Measurements from ENCODE around the gene CUL9. TPM values are rescaled to one million over a fixed set of nuclear protein-coding genes. Genes with fewer than 3 reads are reported as not detected.

The CUL9 gene
- total RNA-seq, 1 donor from 2014 or later, result 13.1 TPM

DNA sequence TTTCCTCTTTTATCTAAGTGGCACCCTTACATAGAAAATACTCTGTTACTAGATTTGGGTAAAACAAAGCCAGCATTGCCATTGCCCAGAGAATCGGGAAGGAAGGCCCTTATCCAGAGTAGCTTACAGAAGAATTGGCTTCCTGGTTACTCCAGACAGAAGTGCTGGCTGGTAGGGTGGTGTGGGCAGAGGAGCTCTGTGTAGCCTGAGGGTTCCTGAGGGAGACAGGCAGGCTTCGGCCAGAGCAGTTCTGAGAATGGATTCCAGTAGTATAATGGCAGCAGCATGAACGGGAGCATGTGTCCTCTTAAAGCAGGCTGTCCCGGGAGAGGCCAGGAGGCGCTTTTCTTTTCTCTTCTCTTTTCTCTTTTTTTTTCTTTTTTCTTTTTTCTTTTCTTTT is 11.9 kb downstream of the CUL9 start:
- DNase-seq (ENCODE audit: low read depth in 2 of 2), result no peak

- DNase-seq (ENCODE audit: low read depth in 2 of 2), result no peak
Observed at GRCh38 chr6:43196337-43196736, 14.3 kb downstream of the CUL9 start.

DNA sequence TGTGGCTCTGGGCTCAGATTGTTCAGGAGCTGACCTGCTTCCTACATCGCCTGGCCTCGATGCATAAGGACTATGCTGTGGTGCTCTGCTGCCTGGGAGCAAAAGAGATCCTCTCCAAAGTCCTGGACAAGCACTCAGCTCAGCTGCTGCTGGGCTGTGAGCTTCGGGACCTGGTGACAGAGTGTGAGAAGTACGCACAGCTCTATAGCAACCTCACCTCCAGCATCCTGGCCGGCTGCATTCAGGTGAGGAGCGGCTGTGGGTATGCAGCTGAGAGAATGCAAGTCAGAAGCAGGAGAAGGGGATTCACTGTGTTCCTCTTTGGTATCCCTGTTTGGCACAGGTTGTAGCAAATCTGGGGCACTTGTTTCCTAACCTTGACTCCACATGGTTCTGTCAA is 17.9 kb downstream of the CUL9 start:
- DNase-seq (ENCODE audit: low read depth in 2 of 2), result no peak

DNA sequence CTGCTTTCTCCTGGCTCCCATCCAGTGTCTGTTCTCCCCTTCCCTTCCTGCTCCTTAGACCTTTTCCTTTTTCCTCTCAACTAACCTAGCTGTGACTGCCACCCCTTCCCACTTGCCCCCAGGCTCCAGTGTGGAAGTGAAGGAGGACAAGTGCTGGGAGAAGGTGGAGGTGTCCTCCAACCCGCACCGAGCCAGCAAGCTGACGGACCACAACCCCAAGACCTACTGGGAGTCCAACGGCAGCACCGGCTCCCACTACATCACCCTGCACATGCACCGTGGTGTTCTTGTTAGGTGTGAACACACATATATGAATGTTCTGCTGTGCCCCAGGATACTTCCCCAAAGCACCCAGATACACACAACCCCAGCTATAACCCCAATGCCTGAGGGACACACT is 18.5 kb downstream of the CUL9 start:
- no peak for DNase-seq (ENCODE audit: low read depth in 2 of 2)

DNA sequence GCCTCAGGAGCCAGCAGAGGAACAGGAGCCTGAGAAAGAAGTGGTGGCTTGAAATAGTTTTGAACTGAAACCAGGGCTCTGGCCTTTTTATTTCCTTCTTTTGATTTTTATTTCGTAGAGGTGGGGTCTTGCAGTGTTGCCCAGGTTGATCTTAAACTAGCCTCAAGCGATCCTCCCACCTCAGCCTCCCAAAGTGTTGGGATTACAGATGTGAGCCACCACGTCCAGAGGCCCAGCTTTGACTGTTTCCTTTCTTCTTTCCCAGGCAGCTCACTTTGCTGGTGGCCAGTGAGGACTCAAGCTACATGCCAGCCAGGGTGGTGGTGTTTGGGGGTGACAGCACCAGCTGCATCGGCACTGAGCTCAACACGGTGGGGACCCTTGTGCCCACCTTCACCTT is 20.5 kb downstream of the CUL9 start:
- DNase-seq (ENCODE audit: low read depth in 2 of 2), result no peak

DNA sequence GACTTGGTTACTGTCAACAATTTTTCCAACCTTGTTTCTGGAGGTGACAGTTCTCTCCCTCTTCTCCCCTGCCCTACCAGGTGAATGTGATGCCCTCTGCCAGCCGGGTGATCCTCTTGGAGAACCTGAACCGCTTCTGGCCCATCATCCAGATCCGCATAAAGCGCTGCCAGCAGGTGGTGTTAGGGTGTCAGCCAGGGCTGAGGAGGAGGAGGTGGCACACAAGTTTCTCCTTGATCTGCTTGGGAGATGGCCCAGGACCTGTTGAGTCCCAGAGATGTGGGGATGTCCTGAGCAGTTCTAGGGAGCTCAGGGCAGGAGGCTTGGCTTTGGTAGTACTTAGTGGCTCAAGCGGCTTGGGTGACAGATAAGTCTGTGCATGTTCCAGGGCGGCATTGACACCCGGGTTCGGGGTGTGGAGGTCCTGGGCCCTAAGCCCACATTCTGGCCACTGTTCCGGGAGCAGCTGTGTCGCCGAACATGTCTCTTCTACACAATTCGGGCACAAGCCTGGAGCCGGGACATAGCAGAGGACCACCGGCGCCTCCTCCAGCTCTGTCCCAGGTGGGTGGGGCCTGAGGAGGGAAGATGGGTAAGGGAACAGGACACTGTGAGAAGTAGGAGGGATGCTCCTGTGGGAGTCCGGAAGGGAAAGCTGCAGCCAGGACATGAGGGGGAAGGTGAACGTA is 21.2 kb downstream of the CUL9 start:
- DNase-seq (ENCODE audit: low read depth in 2 of 2), result no peak

GRCh38 chr6:43203718-43204095 is 21.7 kb downstream of the CUL9 start:
- DNase-seq (ENCODE audit: low read depth in 2 of 2), result no peak

DNA sequence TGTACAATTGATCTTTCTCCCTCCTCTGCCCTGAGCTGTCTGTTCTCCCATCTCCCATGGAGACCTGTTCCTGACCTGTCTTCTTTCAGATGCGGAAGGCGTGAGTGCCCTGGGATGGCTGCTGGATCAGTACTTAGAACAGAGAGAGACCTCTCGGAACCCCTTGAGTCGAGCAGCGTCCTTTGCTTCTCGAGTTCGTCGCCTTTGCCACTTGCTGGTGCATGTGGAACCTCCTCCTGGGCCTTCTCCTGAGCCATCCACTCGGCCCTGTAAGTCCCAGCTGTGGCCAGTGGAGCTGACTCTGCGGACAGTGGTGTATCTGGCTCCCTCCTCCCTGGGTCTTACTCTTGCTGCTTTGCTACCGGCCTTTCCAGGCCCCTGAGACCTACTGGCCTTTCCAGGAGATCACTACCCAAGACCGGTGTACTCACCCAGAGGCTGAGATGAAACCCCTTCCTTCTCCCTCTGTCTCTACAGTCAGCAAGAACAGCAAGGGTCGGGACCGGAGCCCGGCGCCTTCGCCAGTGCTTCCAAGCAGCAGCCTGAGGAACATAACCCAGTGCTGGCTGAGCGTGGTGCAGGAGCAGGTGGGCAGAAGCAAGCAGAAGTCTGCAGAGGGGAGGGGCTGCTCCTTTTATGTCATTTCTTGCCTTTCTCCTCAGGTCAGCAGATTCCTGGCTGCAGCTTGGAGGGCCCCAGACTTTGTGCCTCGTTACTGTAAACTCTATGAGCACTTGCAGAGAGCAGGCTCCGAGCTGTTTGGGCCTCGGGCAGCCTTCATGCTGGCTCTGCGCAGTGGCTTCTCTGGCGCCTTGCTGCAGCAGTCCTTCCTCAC is 22.5 kb downstream of the CUL9 start:
- no peak for DNase-seq (ENCODE audit: low read depth in 2 of 2)

GRCh38 chr6:43205849-43206248 is 23.9 kb downstream of the CUL9 start:
- DNase-seq (ENCODE audit: low read depth in 2 of 2), result no peak

- DNase-seq (ENCODE audit: low read depth in 2 of 2), result no peak
Observed at GRCh38 chr6:43207286-43207685, 25.3 kb downstream of the CUL9 start.

DNA sequence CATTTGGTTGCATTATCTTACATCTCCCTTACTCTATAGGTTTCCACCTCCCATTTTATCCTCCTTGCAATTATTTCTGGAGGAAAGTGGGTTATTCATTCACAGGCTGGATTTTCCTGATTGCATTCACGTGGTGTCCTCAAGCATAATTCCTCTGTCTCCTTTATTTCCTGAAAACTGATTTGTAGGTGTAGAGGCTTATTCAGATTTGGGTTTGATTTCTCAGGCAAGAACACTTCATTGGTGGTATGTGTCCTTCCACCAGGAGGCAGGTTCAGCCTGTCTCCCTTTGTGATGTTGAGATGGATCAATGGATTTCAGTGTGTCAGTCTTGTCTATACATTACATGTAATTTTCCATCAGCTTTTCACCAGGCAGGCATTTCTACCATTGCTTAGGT is 30.0 kb downstream of the CUL9 start:
- peak in 1 of 2 donors; percentile 35 for DNase-seq (ENCODE audit: low read depth in 2 of 2)

DNA sequence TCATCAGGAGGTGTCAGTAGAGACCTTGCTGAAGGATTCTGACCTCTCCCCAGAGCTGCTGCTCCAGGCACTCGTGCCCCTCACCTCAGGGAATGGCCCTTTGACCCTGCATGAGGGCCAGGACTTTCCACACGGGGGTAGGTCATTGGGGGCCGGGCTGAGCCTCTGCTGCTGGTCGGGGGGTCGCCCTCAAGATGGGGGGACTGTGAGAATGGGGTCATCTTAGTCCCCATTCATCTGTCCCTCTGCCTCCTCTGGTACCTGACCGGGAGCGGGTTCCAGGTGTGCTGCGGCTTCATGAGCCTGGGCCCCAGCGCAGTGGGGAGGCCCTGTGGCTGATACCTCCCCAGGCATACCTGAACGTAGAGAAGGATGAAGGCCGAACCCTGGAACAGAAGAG is 31.4 kb downstream of the CUL9 start:
- DNase-seq (ENCODE audit: low read depth in 2 of 2), result no peak

- no peak for DNase-seq (ENCODE audit: low read depth in 2 of 2)
Observed at GRCh38 chr6:43215066-43215465, 33.1 kb downstream of the CUL9 start.

- DNase-seq (ENCODE audit: low read depth in 2 of 2), result no peak
Observed at GRCh38 chr6:43216200-43216599, 34.2 kb downstream of the CUL9 start.

DNA sequence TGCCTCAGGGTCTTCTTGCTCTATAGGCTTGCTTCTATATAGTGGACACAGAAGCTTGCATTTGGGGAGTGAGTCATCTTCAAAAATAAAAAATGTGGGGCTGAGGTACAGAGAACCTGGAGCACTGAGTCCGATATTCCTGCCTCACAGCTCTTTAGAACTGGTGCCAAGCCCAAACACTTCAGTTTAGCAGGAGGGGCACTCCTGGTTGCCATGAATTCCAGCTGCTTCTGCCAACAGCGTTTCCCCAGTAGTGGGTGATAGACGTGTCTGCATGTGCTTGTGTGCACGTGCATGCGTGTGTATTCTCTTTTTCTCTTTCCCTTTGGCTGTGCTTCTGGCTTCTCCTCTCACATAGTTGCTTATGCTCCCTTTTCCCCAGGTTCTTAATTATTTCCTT is 35.4 kb downstream of the CUL9 start:
- DNase-seq (ENCODE audit: low read depth in 2 of 2), result no peak

DNA sequence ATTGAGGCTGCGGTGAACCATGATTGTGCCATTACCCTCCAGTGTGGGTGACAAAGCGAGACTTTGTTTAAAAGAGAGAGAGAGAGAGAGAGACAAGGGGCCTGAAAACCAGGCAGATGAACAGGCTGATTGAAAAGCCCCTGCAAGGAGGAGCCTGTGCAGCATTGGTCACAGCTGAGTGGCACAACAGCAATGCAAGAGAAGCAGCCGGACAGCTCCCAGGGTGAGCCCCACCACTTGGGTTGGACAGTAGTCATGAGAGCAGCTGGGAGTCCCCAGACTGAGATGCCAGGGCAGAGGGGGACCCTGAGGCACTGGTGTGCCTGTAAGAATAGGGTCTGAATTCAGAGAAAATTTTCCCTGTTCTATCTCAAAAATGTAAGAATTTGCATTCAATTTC is 37.1 kb downstream of the CUL9 start:
- no peak for DNase-seq (ENCODE audit: low read depth in 2 of 2)

DNA sequence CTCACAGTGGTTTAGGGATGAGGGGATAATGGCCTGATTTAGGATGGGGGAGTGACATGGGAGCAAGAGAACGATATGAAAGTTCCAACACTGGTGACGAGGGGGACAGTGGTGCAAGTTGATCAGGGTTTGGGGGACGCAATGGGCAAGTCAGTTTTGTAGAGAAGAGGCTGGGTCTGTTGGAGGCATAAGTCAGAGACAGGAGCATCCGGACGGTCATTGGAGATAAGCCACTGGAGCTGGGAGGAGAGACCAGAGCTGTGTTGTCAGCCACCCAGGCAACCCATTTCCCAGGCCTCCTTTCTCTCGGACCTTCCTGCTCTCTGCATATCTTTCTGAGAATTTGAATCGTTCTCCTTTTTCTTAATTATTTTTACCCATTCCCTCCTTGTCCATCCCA is 37.8 kb downstream of the CUL9 start:
- no peak for DNase-seq (ENCODE audit: low read depth in 2 of 2)

GRCh38 chr6:43220439-43220951 is 38.5 kb downstream of the CUL9 start:
- DNase-seq (ENCODE audit: low read depth in 2 of 2), result no peak

DNA sequence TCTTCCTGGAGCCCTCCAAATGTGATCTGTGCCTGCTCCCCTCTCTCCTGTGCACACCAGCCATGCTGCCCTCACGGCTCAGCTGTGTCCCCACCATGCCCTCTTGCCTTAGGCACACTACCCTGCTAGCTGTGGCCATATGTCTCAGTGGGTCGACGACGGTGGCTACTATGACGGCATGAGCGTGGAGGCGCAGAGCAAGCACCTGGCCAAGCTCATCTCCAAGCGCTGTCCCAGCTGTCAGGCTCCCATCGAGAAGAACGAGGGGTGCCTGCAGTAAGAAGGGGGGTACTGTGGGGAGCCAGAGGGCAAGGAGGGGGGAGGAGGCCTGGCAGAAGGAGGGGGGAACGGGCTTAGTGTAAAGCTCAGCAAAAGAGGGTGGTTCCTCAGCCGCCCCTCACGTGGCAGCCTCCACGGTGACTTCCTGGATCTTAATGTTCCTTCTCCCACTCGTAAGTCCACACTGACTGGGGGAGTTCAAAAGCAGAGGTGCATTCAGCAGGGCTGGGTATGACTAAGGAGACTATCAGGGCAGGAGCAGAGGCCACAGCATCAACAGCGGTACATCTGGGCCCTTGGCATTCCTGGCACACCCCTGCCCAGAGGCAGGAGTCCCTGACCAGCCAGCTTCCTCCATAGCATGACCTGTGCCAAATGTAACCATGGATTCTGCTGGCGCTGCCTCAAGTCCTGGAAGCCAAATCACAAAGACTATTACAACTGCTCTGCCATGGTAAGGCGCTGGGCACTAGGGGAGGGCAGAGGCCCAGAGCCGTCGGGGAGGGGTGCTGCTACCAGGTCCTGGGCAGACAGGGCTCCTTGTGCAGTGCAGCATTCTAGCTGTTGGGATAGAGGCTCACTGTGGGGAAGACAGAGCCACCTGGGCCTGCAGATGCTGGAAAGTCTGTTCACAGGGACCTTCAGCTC is 39.3 kb downstream of the CUL9 start:
- no peak for DNase-seq (ENCODE audit: low read depth in 2 of 2)

GRCh38 chr6:43222418-43223059 is 40.5 kb downstream of the CUL9 start:
- no peak for DNase-seq (ENCODE audit: low read depth in 2 of 2)

- DNase-seq (ENCODE audit: low read depth in 2 of 2), result no peak
Observed at GRCh38 chr6:43223175-43223574, 41.2 kb downstream of the CUL9 start.
